GM18520 (cell line): ENCODE measurements around the gene ATP2A3.
A peak's percentile ranks its signal among the peaks of the same experiment; 100 is the strongest.

Experiments
- ATAC-seq: cut with Tn5 transposase; IDR thresholded peaks from one replicate; pipeline ENCODE4 v1.9.1; 2021; ENCODE audit not compliant: unreplicated experiment

Gene ATP2A3

DNA sequence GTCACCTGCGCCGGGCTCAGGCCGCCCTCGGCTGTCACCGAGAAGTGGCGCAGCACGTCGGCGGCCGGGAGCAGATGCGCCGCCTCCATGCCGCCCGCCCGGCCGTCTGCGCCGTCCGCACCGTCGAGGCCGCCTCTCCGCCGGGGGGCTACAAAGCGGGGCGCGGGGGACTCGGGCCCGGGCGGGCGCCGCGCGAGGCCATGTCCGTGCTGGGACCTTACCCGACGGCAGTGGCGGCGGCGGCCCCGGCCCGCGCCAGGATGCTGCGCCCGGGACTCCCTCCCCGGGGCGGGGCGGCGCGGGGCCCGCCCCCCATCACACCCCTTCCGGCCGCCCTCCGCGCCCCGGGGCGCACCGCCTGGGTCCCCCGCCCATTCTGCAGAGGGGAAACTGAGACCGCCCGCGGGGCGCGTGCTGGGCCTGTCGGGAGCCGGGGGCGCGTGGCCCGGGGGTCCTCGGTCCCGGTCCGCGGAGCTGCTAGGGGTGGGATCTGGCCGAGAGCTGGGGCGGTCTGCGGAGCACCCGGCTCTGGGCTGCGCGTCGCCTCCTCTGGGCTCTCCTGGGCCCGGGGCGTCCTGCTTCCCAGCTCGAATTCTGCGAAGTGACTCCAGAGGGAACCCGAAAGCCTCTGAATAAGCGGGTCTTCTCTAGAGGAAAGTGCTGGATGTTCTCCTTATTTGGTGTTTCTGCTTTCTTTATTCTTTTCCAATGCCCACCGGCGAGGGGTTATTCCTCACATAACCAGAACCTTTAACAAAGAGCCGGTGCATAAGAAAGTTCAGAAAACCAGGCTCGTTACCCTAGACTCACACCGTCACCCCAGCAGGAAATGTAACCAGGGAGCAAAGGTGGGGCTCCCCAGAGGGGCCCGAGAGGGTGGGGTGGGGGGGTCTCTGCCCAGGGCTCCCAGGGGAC is at the start of gene ATP2A3:
ATP2A3 (minus strand) TSS at position 235 of the 915 bp plus-strand sequence; CDS start at position 89, 146 bp downstream.
- ATAC-seq = peak; percentile 34

DNA sequence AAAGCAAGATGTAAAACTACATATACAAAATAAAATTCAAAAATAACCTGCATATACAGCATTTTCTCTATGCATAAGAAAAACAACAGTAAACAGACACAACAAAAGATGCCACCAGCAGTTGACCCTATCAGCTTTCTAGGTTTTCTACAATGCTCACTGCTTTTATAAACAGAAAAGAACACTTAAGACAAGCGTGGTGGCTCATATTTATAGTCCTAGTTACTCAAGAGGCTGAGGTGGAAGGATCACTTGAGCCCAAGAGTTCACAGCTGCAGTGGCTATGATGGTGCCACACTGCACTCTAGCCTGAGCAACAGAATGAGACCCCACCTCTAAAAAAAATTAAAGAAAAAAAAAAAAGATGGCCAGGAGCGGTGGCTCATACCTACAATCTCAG is 46.5 kb upstream of the ATP2A3 start:
- ATAC-seq = no peak

DNA sequence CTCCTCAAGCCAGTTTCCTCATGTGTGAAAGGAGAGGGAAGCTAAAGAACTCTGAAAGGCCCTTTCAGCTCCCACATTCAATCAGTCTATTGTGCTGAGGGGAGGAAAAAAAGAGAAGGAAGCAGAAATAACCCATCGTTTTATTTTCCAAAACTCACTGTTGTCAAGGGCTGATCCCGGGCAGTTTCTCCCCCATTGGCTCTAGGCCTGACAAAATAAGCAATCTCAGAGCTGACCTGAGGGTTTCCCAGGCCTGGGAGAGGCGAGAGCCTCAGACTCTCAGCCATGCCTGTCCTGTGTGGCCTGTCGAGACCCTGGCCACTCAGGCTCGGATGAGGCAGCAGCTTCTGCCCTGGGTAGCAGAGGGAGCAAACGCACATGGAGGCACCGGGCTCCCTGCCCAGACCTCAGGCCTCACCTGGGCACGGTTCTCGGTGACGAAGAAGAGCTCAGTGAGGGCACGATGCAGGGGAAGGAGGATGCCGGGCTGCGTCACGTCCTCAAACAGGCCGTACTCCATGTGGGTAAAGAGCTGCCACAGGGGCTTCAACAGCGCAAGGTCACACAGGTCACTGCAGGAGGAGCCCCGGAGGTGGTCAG is 45.0 kb upstream of the ATP2A3 start:
- no peak for ATAC-seq

DNA sequence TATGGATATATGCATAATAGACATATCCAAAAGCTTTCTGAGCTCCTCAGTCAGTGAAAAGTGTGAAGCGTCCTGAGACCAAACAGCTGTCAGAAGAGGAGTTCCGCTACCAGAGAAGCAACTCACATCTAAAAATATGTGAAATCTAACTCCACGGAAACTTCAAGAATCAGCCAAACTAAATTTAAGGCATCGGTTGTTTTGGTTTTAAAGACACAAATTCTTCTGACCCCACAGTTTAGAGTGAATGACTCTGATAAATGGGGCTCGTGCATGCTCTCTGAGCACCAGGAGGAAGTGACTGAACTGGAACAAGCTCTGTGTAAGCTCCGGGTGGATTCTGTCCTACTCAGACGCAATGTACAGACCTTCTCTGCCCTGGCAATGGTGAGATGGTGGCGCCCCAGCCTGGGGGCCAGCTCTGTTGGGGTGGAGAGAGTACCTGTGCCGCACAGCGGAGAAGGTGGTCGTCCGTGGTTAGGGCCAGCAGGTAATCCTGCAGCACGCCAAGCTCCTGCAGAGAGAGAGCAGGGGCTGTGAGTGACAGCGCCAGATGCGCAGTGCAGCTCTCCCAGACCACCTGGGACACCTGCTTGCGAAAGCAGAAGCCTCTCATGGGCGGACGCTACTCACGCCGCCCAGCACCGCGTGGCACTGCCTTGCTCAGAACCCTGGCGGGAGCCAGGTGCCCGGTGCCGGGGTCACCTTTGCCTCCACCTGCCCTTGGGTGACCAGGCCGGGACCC is 44.4 kb upstream of the ATP2A3 start:
- no peak for ATAC-seq

DNA sequence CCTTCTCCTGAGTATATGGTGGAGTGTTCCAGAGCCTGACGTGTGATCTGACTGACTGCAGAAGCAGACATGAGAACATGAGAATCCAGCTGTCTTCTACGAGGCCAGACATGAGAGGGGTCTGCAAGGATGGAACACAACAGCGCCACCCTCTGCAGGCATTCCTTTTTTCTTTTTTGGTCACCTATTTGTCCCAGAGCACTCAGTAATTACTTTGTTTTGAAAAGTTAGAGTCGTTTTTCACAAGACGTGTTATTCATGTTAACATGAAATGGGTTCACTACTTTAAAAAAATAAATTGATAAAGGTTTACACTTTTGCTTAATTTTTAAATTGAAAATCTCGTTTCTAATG is 43.8 kb upstream of the ATP2A3 start:
- ATAC-seq = no peak

DNA sequence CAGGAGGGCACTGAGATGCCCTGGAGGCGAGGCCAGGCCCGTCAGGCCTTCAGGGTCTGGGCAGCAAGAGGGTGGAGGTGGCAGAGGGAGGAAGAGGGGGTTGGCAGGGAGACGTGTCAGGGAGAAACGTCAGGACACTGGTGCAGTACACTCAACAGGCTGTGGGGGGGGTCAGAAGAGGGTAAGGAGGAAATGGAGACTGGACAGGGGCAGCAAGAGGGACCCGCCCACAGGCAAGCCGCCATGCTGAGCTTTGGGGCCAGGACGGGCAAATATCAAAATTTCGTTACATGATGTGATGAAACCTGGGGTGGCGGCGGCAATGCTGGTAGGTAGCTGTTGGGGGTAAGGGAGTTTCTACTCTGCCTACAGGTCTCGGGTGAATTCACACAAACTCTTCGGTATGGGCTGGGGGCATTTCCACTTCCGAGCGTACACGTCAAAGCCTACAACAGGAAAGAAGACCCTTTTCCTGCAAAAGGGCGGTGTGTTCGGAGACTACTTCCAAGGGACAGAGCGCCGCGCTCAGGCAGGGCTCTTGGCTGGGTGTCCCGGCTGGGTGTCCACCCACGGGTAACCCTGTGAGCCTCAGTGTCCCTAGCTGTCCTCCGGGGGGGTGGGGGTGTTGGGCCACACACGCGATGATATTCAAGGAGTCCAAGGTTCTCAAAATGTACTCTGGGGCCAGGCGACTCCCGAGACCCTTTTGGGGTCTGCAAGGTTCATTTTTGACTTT is 43.3 kb upstream of the ATP2A3 start:
- ATAC-seq = no peak

DNA sequence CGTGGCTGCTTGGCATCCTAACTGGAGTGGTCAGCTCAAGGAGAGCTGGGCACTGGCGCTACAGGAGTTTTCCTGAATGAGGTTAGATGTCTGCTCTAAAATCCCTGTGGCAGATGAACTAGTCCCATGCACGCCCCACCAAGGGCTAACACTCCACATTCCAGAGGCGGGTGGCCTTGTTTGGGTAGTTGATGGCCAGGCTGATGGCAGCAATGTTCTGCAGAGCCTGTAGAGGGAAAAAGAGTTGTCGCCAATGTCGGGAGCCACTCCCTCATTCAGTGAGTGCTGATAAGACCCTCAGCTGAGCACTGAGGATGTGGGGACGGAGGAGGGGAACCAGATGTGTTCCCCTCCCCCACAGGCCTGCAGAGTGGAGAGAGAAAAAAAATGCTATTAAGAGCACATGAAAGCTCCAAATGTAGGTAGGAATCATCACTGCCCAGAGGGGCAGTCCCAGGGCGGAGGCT is 42.5 kb upstream of the ATP2A3 start:
- no peak for ATAC-seq

DNA sequence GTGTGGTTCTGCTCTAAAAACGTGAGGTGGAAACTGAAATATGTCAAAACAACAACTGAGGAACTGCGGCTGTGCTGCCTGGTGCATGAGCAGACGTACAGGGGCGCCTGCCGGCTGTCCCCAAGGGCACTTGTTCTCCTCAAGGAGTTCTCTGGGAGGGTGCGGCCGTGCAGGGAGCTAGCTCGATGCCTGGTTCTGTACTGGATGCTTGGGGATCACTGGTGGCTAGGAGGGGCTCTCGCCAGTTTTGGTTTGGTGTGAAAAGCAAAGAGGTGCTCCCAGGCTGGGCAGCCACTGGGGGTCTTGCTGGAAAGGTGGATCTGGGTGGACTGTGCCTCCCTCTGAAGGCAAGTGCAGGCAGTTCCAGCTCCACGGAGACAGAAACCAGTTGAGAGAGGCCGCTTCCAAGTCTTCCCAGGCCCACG is 41.9 kb upstream of the ATP2A3 start:
- no peak for ATAC-seq

DNA sequence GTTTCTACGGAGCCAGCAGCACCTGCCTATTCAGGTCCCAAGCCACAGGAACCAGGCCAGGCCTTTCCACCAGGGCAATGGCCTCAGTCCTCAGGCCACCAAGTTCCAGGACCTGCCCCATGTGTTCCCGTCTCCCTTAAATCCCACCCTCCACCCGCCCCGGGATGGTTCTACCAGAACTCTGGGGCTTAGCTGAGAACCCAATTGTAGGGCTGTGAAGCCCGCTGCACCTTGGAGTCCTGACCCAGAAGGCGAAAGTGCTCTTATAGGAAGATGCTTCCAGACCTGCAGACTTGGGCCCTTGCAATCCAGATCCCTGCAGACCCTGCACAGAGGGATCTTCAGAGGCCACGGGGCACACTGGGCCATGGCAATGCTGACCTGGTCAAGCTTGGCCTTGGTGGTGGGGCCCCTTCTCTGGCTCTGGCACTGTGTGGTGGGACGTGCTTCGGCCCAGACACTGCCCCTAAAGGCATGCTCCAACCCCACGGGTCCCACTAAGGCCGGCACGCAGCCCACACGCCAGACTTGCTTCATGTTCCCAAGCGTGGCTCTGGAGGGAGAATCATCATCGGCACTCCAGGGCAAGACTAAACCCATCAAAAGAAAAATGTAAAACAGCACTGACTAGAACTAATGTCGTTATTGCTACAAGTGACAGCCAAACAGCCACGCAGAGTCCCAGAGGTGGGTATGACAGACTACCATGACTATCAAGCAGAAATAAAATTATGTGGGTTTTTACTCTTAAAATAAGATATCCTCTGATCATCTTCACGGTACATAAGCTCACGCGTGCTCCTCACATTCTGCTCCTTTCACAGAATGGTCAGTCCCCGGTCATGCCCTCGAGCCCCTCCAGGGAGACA is 41.3 kb upstream of the ATP2A3 start:
- ATAC-seq = no peak

DNA sequence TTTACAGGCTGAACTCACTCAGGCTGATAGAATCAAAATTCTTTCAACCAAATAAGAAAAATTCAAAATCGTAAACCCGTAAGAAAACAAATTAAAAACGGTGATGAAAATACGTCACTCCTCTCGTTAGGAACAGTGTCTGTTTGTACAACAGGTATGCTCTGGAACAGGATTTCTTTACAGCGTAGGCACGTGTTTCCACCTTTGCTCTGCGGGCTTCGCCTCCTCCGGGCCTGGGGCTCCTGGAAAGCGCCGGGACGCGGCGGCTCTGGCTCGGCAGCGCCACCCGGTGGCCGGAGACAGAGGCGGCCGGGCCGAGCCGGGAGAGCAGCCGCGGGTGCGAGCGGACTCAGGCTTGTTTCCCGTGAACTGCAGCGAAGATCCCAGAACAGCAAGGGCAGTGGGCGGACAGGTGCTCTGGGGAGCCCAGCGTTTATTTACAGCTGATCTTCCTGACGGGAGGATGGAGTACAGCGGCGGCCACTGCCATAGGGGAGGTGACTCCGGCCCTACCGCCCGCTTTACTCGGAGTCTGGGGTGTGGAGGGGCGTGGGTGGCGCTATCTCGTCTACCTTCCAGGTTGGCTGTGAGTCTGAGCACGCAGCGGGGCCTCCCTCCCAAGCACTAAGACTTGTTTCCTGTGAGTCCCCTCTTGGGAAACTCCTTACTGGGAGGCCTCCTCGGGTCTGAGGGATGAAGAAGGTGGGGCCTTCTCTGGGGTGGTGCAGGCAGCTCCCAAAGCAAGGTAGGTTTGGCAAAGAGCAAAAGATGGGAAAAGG is 40.5 kb upstream of the ATP2A3 start:
- no peak for ATAC-seq

DNA sequence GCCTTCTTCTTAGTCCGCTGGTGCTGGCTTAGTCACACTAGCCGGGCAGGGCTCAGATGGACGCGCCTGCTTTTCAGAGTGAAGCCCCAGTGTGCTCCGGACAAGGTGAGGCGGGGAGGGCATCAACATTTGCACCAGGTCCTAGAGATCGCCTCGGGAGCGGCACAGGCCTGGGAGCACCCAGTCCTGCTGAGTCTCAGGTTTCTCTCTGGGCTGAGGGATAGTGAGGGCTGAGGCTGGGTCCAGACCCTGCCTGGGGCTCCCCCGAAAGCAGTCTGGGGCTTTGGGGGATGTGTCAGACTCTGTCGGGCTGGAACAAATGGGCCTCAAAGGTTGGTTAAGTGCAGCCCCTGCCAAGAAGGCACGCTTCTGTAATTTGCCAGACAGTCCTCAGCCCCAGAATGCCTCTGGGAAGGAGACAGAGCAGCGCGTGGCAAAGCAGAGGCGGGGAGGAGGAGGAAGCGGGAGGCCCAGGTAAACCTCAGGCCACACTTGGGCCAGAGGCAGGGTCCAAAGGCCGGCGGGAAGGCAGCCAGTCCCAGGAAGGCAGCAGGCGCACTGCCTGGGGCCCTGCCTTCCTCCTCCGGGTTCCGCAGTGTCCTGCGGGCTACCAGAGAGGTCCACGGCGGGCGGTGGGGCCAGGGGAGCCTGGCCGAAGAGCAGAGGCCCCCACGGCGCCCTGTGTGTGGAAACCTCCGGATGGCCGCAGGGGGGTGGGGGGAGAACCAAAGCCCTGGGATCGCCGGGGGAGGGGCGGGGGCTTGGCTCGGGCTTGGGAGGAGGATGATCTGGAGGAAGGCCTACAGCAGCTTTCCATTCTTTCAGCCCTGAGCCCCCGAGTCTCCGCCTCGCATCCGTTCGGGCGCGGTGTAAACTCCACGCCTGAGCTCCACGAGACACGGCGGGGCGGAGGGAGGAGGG is 39.5 kb upstream of the ATP2A3 start:
- ATAC-seq = no peak

DNA sequence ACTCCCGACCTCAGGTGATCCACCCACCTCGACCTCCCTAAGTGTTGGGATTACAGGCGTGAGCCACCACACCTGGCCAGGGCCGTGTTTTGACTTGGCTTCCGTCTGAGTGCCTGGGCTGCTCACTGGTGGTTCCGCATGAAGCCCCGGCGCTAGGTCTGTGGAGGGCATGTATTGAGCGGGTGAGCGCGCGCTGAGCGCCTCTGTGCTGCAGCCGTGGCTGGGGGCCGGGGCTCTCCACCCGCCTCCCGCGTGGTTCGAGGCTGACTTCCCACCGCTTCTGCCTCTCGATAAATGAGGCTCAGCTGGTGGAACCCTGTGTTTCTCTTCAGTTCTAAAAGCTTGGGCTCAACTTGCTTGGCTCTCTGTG is 38.9 kb upstream of the ATP2A3 start:
- no peak for ATAC-seq

DNA sequence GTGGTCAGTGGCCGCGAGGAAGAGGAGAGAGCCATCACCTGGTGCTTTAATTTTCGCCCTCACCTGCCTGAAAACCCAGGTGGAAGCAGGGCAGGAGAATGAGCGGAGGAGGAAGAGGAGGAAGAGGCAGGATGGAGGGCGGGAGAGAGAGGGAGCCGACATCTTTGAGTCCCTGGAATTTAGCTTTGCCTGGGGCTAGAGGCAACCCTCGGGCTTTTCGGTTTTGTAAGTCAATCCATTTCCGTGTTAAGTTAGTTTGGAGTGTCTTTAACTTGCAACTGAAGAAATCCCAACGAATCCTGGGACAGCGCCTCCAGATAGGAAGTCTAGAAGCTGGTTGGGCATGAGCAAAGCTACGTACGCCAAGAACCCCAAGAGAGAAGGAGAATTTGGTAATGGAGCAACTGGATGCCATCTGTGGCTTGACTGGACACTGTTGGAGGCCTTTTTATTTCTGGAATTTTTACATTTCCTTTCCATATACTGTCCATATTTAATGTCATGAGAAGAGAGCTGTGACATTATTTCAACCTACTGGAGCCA is 36.9 kb upstream of the ATP2A3 start:
- ATAC-seq = no peak

DNA sequence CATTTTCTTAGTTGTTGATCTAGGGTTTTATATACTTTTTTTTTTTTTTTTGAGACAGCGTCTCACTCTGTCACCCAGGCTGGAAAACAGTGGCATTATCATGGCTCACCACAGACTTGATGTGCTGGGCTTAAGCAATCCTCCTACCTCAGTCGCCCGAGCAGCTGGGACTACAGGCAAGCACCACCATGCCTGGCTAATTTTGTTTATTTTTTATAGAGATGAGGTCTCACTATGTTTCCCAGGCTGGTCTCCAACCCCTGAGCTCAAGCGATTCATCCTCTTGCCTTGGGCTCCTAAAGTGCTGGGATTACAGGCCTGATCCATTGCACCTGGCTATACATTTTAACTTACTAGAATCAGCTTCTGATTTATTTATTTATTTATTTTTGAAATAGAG is 34.2 kb upstream of the ATP2A3 start:
- ATAC-seq = no peak

DNA sequence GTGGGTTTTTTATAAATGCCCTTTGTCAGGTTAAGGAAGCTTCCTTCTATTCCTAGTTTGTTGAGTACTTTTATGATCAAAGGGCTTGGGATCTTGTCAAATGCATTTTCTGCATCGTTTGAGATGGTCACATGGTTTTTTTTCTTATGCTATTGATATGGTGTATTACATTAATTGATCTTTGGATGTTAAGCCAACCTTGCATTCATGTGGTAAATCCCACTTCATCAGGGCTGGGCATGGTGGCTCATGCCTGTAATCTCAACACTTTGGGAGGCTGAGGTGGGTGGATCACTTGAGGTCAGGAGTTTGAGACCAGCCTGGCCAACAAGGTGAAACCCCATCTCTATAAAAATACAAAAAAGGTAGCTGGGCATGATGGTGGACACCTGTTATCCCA is 30.8 kb upstream of the ATP2A3 start:
- no peak for ATAC-seq

DNA sequence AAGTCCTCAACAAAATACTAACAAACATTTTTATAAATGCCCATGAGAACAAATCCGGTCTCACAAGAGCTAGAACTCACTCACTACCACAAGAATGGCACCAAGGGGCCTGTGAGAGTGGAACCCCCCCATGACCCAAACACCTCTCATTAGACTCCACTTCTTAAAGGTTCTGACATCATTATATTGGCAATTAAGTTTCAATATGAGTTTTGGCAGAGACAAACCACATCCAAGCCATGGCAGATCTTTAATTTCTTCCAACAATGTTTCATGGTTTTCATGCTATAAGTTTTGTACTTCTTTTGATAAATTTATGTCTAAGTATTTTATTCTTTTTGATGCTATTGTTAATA is 30.0 kb upstream of the ATP2A3 start:
- no peak for ATAC-seq

DNA sequence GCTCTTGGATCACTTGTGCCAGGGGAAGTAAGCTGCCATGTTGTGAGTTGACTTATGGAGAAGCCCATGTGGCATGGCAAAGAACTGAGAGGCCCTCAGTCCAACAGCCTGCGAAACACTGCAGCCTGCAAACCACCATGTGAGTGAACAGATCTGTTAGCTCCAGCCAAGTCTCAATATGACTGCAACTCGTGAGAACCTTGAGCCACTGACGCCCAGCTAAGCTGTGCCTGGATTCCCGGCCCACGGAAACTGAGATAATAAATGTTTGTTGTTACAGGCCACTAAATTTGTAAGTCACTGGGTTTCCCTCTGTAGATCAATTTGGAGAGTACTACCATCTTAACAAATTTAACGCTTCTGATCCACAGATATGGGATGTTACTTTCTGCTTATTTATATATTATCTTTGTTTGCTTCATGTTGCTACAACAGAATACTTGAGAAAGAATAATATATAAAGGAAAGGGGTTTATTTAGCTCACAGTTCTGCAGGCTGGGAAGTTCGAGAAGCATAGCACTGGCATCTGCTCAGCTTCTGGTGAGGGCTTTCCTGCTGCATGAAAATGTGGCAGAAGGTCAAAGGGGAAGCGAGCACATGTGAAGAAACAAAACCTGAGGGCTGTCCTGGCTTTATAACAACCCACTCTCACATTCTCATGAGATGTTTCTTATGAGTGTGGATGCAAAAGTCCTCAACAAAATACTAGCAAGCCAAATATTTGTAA is 29.4 kb upstream of the ATP2A3 start:
- no peak for ATAC-seq

DNA sequence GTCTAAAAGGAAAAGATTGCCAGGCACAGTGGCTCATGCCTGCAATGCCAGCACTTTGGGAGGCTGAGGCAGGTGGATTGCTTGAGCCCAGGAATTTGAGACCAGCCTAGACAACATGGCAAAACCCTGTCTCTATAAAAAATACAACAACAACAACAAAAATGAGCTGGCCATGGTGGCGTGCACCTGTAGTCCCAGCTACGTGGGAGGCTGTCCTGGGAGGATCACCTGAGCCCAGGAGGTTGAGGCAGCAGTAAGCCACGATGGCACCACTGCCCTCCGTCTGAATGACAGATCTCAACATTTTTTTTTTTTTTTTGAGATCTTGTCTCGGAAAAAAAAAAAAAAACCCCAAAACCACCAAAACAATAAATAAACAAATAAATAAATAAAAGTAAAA is 28.1 kb upstream of the ATP2A3 start:
- ATAC-seq = no peak
